Epithelial cell of esophagus (primary cell): ENCODE results near the gene HMGN4.

Experiments
- DNase-seq: peaks from one replicate; pipeline ENCODE4 v3.0.0; 2010; ENCODE audit warnings: low read depth
- H3K4me3 ChIP-seq: 2 replicates; pipeline ENCODE4 v1.5.1; 2011; ENCODE audit warnings: mild to moderate bottlenecking, low read length, control low read depth
- CTCF ChIP-seq: IDR thresholded peaks from 2 replicates; pipeline ENCODE4 v1.5.1; 2011; ENCODE audit warnings: low read depth, mild to moderate bottlenecking, low read length, control low read depth, inconsistent platforms; ENCODE audit not compliant: insufficient read depth; ENCODE audit errors: missing control alignments

The HMGN4 gene

GRCh38 chr6:26571592-26572296, 33.6 kb downstream of the HMGN4 start:
- peak; percentile 89 for DNase-seq
- no peak for TF ChIP-seq CTCF

GRCh38 chr6:26575494-26575939, 37.4 kb downstream of the HMGN4 start:
- TF ChIP-seq CTCF: no peak
- H3K4me3 ChIP-seq: no peak overlapping the region
- DNase-seq: peak; percentile 65

More at GRCh38 chr6:26571592-26572296, 33.6 kb downstream of the HMGN4 start:
- H3K4me3 ChIP-seq: peak overlapping the region; percentile 73

GRCh38 chr6:26576407-26576843, 38.3 kb downstream of the HMGN4 start:
- no peak for DNase-seq
- no peak for TF ChIP-seq CTCF
- peak overlapping the region; percentile 48 for H3K4me3 ChIP-seq

GRCh38 chr6:26576929-26577719, 39.0 kb downstream of the HMGN4 start:
- H3K4me3 ChIP-seq: peak overlapping the region; percentile 48
- no peak for TF ChIP-seq CTCF
- DNase-seq: peak; percentile 81

GRCh38 chr6:26577720-26578072, 39.5 kb downstream of the HMGN4 start:
- H3K4me3 ChIP-seq: peak overlapping the region; percentile 48
- TF ChIP-seq CTCF: no peak

GRCh38 chr6:26578279-26578678, 40.1 kb downstream of the HMGN4 start:
- no peak overlapping the region for H3K4me3 ChIP-seq
- DNase-seq: no peak
- no peak for TF ChIP-seq CTCF

More at GRCh38 chr6:26577720-26578072, 39.5 kb downstream of the HMGN4 start:
- no peak for DNase-seq
